ENCODE measurements around the gene CRLF1. TPM values are rescaled to one million over a fixed set of nuclear protein-coding genes. Genes with fewer than 3 reads are reported as not detected.
"Not testable (repeated sequence)": the region's sequence is repeated elsewhere in the genome, so short reads cannot be mapped to it uniquely, and the experiment has no call there.

CRLF1 gene
- total RNA-seq, 2 donors from 2014 or later = 0.84 to 1.6 TPM

DNA sequence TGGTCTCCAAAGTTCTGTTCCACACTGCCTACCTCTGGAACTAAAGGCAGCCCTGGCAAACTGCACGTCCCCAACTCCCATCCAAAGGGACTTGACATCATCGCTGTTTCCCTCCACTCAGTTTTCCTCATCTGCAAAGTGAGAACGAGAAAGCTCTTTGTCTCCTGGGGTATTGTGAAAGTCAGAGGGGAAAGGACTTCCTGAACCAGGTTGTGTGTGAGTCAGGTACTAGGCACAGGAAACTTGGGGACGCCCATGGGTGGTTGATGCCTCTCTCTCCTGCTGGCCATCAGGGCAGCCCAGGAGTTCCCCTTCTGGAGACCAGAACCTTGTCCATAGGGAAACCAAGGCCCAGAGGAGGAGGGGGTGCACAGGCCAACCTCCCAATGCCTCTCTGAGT lies 4.7 kb downstream of the CRLF1 start:
- Histone ChIP-seq H3K36me3 (no peaks in the 10 kb centered on the region), H3K9me3 (no peaks in the 10 kb centered on the region), H3K27ac (no peak overlapping the region), H3K4me3 (no peak overlapping the region), H3K9ac (ENCODE audit: low read depth in 2 of 2, low read length in 2 of 2) (no peak overlapping the region), H3K27me3 (peaks cover 55% of the 10 kb centered on the region), H3K4me1 (no peaks in the 10 kb centered on the region)
- intact Hi-C loops (cut with DNase I) = no loop called here
- DNase-seq = no peak
- TF ChIP-seq, protein P1, sequence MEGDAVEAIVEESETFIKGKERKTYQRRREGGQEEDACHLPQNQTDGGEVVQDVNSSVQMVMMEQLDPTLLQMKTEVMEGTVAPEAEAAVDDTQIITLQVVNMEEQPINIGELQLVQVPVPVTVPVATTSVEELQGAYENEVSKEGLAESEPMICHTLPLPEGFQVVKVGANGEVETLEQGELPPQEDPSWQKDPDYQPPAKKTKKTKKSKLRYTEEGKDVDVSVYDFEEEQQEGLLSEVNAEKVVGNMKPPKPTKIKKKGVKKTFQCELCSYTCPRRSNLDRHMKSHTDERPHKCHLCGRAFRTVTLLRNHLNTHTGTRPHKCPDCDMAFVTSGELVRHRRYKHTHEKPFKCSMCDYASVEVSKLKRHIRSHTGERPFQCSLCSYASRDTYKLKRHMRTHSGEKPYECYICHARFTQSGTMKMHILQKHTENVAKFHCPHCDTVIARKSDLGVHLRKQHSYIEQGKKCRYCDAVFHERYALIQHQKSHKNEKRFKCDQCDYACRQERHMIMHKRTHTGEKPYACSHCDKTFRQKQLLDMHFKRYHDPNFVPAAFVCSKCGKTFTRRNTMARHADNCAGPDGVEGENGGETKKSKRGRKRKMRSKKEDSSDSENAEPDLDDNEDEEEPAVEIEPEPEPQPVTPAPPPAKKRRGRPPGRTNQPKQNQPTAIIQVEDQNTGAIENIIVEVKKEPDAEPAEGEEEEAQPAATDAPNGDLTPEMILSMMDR (IDR thresholded peaks at IDR 0.05) = no peak

DNA sequence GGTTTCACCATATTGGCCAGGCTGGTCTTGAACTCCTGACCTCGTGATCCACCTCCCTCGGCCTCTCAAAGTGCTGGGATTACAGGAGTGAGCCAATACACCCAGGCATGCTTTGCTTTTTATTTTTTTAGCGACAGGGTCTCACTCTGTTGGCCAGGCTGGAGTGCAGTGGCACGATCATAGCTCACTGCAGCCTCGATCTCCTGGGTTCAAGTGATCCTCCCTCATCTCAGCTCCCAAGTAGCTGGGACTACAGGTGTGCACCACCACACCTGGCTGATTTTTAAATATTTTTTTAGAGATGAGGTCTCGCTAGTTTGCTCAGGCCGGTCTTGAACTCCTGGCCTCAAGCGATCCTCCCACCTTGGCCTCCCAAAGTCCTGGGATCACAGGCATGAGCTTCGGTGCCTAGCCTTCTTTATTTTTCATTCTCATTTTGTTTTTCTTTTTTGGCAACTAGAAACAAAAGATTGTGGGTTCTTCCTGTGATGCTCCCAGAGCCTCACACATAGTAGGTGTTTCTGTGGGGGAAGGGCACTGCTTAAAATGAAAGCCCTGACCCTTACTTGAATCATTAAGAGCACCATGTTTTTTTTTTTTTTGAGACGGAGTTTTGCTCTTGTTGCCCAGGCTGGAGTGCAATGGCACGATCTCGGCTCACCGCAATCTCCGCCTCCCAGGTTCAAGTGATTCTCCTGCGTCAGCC lies 5.8 kb downstream of the CRLF1 start:
- intact Hi-C loops (cut with DNase I); H3K4me1 ChIP-seq; H3K4me3 ChIP-seq; H3K27ac ChIP-seq; H3K36me3 ChIP-seq; H3K9me3 ChIP-seq; H3K9ac ChIP-seq (ENCODE audit: low read depth in 2 of 2, low read length in 2 of 2); DNase-seq: not testable (repeated sequence)
- H3K27me3 ChIP-seq = peaks cover 49% of the 10 kb centered on the region

DNA sequence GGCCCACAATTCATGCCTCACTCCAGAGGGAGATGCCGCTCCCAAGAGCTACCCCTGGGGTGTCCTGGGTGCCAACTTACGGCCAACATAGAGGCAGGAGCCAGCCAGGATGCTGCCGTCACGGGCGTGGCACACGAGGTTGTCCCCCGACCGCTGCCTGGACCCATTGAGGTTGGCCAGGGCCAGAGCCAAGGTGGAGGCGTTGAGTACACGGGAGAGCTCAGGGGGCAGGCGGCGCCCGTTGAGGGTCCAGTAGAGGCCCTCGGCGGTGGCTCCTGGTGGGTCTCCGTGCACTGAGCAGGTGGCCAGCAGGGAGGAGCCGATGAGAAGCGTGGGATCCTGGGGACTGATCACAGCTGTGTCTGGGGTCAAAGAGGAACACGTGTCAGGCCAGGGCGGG lies 7.1 kb downstream of the CRLF1 start:
- DNase-seq = no peak
- Histone ChIP-seq H3K4me1 (peaks cover 9% of the 10 kb centered on the region), H3K4me3 (no peak overlapping the region), H3K36me3 (no peaks in the 10 kb centered on the region), H3K27me3 (peaks cover 44% of the 10 kb centered on the region), H3K9ac (ENCODE audit: low read depth in 2 of 2, low read length in 2 of 2) (no peak overlapping the region), H3K27ac (no peak overlapping the region), H3K9me3 (no peaks in the 10 kb centered on the region)
- intact Hi-C loops (cut with DNase I) = no loop called here
- TF ChIP-seq, protein P1 (IDR thresholded peaks at IDR 0.05) = no peak

DNA sequence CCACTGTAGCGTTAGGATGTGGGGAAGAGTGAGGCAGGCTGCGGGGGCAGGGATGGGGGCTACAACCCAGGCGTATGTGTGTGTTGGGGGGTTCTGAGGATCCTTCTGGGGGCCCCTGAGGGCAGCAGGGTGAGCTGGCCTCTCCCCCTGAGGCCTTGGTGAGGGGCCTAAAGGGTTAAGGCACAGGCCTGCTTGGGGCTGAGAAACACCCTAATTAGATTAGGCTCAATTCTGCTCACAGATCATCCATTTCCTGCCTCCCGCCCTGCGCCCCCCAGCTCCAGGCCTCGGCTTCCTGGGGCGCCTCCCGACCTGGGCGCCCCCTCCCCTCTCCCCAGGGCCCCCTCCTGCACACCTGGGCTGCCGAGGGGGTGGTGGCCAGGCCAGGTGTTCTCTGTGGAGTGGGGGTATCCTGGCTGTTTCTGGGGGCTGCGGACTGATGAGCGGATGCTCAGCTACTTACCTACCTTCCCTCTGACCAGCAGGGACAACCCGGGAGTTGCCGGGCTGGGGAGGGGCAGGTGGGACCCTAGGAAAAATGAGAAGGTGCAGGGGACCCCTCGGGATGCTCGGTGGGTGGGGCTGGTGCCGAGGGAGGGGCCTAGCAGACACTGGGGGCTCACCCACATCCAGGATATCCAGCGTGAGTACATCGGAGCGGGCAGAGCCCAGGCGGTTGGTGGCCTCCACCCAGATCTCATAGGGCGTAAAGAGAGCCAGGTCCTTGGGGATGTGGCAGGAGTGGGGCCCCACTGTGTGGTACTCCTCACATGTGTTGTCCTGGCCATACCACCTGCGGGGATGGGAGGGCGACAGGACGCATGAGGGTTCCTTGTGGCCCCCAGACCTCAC lies 8.6 kb downstream of the CRLF1 start:
- H3K9me3 ChIP-seq = no peaks in the 10 kb centered on the region
- H3K27ac ChIP-seq = no peak overlapping the region
- H3K9ac ChIP-seq (ENCODE audit: low read depth in 2 of 2, low read length in 2 of 2) = no peak overlapping the region
- no peak overlapping the region for H3K4me3 ChIP-seq
- peaks cover 30% of the 10 kb centered on the region for H3K27me3 ChIP-seq
- TF ChIP-seq, protein P1 (IDR thresholded peaks at IDR 0.05) = no peak
- no peak for DNase-seq
- H3K4me1 ChIP-seq = peaks cover 10% of the 10 kb centered on the region
- H3K36me3 ChIP-seq = no peaks in the 10 kb centered on the region
- intact Hi-C loops (cut with DNase I) = no loop called here

DNA sequence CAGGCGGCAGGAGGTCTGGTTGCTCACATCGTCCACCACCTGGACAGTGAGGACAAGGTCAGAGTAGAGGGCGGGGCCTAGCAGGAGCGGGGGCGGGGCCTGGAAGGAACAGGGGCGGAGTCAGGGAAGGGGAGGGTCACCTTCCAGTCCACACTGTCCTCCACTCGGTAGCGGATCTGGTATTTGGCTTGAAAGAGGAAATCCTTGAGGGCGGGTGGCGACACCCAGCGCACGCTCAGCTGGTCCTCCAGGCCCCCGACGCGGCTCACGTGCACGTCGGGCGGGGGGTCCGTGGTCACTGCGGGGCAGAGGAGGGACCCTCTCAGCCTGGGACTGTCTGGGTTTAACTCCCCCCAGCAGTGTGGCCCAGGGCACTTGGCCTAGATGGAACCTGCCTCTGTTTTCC lies 9.8 kb downstream of the CRLF1 start:
- Histone ChIP-seq H3K4me1 (peaks cover 10% of the 10 kb centered on the region), H3K36me3 (no peaks in the 10 kb centered on the region), H3K27ac (no peak overlapping the region), H3K27me3 (peaks cover 23% of the 10 kb centered on the region), H3K4me3 (no peak overlapping the region), H3K9me3 (no peaks in the 10 kb centered on the region), H3K9ac (ENCODE audit: low read depth in 2 of 2, low read length in 2 of 2) (no peak overlapping the region)
- intact Hi-C loops (cut with DNase I) = no loop called here
- DNase-seq = peak; percentile 66
- TF ChIP-seq, protein P1 (IDR thresholded peaks at IDR 0.05) = no peak

DNA sequence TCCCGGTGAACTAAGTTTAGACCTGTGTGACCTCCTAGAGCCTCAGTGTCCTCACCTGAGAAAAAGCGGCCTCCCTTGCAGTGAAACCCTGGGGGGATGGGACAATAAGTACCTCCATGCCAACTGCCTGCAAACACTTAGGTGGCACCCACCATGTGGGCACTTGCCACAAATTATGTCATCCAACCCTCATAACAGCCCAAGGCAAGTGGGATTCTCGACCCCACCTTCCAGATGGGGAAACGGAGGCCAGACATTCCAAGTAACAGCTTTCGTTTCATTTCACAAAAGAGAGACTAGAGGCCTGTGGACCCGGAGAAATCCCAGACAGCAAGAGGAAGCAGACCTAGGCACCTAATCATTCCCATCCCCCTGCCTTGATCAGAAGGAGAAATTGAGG lies 11.1 kb downstream of the CRLF1 start:
- DNase-seq = no peak
- Histone ChIP-seq H3K27ac (no peak overlapping the region), H3K9ac (ENCODE audit: low read depth in 2 of 2, low read length in 2 of 2) (no peak overlapping the region), H3K36me3 (no peaks in the 10 kb centered on the region), H3K4me3 (no peak overlapping the region), H3K9me3 (no peaks in the 10 kb centered on the region), H3K27me3 (peaks cover 23% of the 10 kb centered on the region), H3K4me1 (peaks cover 10% of the 10 kb centered on the region)
- TF ChIP-seq, protein P1 (IDR thresholded peaks at IDR 0.05) = no peak
- intact Hi-C loops (cut with DNase I) = no loop called here

Data from colonic mucosa (tissue), 4 donors.